MM.1S (cell line): Measurements from ENCODE around the gene SDK1.

ENCODE experiments used
- DNase-seq: peaks from one replicate; pipeline ENCODE4 v3.0.0-alpha.2; 2015
- H2AFZ ChIP-seq: fragments of 300-600 bp; sonication (generic); 2 replicates; pipeline ENCODE4 v1.6.0; 2016; ENCODE audit warnings: antibody characterized with exemption, low read length
- H3F3A ChIP-seq: fragments of 300-600 bp; sonication (generic); 2 replicates; pipeline ENCODE4 v1.6.1; 2016; ENCODE audit warnings: mild to moderate bottlenecking, antibody characterized with exemption, low read length, moderate library complexity, mixed read lengths; ENCODE audit not compliant: insufficient read depth
- H3K27ac ChIP-seq: fragments of 300-600 bp; sonication (generic); 2 replicates; pipeline ENCODE4 v1.5.1; 2016; ENCODE audit warnings: mild to moderate bottlenecking, low read length
- H3K27me3 ChIP-seq: fragments of 300-600 bp; sonication (generic); replicated peaks from 2 replicates; pipeline ENCODE4 v1.6.0; 2016; ENCODE audit warnings: low read length; ENCODE audit not compliant: insufficient read depth
- H3K36me3 ChIP-seq: fragments of 300-600 bp; sonication (generic); replicated peaks from 2 replicates; pipeline ENCODE4 v1.6.1; 2016; ENCODE audit warnings: mild to moderate bottlenecking, low read length, mixed read lengths; ENCODE audit not compliant: insufficient read depth
- H3K4me1 ChIP-seq: fragments of 300-600 bp; sonication (generic); 2 replicates; pipeline ENCODE4 v1.6.1; 2016; ENCODE audit warnings: low read length, mixed read lengths
- H3K4me2 ChIP-seq: fragments of 300-600 bp; sonication (generic); 2 replicates; pipeline ENCODE4 v1.6.0; 2016; ENCODE audit warnings: low read depth, low read length
- H3K4me3 ChIP-seq: fragments of 300-600 bp; sonication (generic); 2 replicates; pipeline ENCODE4 v1.5.1; 2016; ENCODE audit warnings: low read length, mixed read lengths
- H3K79me2 ChIP-seq: fragments of 300-600 bp; sonication (generic); 2 replicates; pipeline ENCODE4 v1.6.1; 2016; ENCODE audit warnings: mixed run types, low read length, mixed read lengths
- H3K9ac ChIP-seq: fragments of 300-600 bp; sonication (generic); 2 replicates; pipeline ENCODE4 v1.6.1; 2016; ENCODE audit warnings: low read length, mixed read lengths
- H3K9me2 ChIP-seq: fragments of 300-600 bp; sonication (generic); replicated peaks from 2 replicates; pipeline ENCODE4 v1.6.1; 2016; ENCODE audit warnings: mild to moderate bottlenecking, low read length, mixed read lengths; ENCODE audit not compliant: insufficient read depth
- H3K9me3 ChIP-seq: fragments of 300-600 bp; sonication (generic); replicated peaks from 2 replicates; pipeline ENCODE4 v1.6.1; 2016; ENCODE audit warnings: mild to moderate bottlenecking, low read length, mixed read lengths; ENCODE audit not compliant: insufficient read depth
- H4K20me1 ChIP-seq: fragments of 300-600 bp; sonication (generic); 2 replicates; pipeline ENCODE4 v1.6.1; 2016; ENCODE audit warnings: mild to moderate bottlenecking, low read length, moderate library complexity, mixed read lengths; ENCODE audit not compliant: insufficient read depth
- EZH2 ChIP-seq: fragments of 300-600 bp; sonication (generic); optimal IDR thresholded peaks from 2 replicates; pipeline ENCODE3; 2017; ENCODE audit warnings: low read depth, mild to moderate bottlenecking, antibody characterized with exemption, low read length, mixed read lengths
- EZH2phosphoT487 ChIP-seq: fragments of 300-600 bp; sonication (generic); IDR thresholded peaks from 2 replicates; pipeline ENCODE4 v1.6.1; 2018; ENCODE audit warnings: antibody characterized with exemption, low read length
- TF ChIP-seq, protein P1 (sequence below): fragments of 300-600 bp; sonication (generic); IDR thresholded peaks from 2 replicates; pipeline ENCODE4 v1.5.1; 2016; ENCODE audit warnings: antibody characterized with exemption, low read length, mixed read lengths

SDK1 gene

GRCh38 chr7:3787717-3788264, 486.7 kb downstream of the SDK1 start:
- no peaks in the 10 kb centered on the region for H3K79me2 ChIP-seq
- H3K27ac ChIP-seq, result no peak overlapping the region
- no peaks in the 10 kb centered on the region for H3K4me1 ChIP-seq
- H3K4me2 ChIP-seq, result no peak overlapping the region
- H3K9ac ChIP-seq, result no peak overlapping the region
- no peaks in the 10 kb centered on the region; the same call in 1 of the 2 replicates for H3K27me3 ChIP-seq
- DNase-seq, result no peak
- TF ChIP-seq EZH2, result no peak
- TF ChIP-seq EZH2phosphoT487, result no peak
- TF ChIP-seq, protein P1, sequence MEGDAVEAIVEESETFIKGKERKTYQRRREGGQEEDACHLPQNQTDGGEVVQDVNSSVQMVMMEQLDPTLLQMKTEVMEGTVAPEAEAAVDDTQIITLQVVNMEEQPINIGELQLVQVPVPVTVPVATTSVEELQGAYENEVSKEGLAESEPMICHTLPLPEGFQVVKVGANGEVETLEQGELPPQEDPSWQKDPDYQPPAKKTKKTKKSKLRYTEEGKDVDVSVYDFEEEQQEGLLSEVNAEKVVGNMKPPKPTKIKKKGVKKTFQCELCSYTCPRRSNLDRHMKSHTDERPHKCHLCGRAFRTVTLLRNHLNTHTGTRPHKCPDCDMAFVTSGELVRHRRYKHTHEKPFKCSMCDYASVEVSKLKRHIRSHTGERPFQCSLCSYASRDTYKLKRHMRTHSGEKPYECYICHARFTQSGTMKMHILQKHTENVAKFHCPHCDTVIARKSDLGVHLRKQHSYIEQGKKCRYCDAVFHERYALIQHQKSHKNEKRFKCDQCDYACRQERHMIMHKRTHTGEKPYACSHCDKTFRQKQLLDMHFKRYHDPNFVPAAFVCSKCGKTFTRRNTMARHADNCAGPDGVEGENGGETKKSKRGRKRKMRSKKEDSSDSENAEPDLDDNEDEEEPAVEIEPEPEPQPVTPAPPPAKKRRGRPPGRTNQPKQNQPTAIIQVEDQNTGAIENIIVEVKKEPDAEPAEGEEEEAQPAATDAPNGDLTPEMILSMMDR, result no peak
- no peaks in the 10 kb centered on the region for H4K20me1 ChIP-seq
- no peaks in the 10 kb centered on the region for H3F3A ChIP-seq
- no peak overlapping the region for H2AFZ ChIP-seq
- H3K4me3 ChIP-seq, result no peak overlapping the region
- no peaks in the 10 kb centered on the region for H3K36me3 ChIP-seq
- no peaks in the 10 kb centered on the region for H3K9me3 ChIP-seq
- H3K9me2 ChIP-seq, result no peaks in the 10 kb centered on the region

DNA sequence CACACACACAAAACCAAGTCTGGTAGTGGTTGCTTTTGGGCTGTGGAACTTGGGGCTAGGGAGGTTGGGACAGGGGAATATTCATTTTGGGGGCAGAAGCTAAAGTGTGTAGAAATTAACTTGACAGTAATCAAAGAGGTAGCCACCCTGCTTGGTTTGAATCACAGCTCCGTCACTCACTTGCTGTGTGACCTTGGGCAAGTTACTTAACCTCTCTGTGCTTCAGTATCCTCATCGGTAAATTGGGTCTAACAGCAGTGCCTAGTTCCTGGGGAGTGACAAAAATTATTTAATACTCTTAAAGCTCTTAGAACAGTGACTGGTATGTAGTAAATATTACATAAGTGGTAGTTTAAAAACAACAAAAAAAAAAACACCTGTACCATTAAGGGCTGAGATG, 489.8 kb downstream of the SDK1 start:
- Histone ChIP-seq H3K9me3 (no peaks in the 10 kb centered on the region), H3K4me2 (no peak overlapping the region), H2AFZ (no peak overlapping the region), H4K20me1 (no peaks in the 10 kb centered on the region), H3K79me2 (no peaks in the 10 kb centered on the region), H3K4me3 (no peak overlapping the region), H3K27me3 (no peaks in the 10 kb centered on the region; the same call in 1 of the 2 replicates), H3K36me3 (no peaks in the 10 kb centered on the region), H3K9ac (no peak overlapping the region), H3K4me1 (no peaks in the 10 kb centered on the region), H3F3A (no peaks in the 10 kb centered on the region), H3K9me2 (no peaks in the 10 kb centered on the region), H3K27ac (no peak overlapping the region)
- DNase-seq, result no peak
- TF ChIP-seq EZH2 (no peak), EZH2phosphoT487 (no peak)
- TF ChIP-seq, protein P1, result no peak

DNA sequence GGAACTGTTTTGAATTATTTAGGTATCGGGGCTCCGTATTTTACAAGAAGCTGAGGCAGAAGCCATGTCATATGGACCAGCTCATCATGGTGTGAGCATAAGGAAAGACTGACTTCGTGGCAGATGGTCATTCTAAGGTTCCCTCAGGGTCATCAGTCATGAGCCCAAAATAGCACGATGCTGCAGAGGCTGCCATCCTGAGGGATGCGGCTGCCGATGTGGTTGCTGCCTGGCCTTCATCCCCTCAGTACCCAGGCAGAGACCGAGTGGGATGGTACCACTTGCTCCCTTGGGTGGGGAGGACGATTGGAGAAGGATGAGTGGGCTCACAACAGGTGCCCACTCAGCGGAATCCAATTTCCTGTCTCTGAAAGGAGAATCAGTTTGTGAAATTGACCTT, 490.3 kb downstream of the SDK1 start:
- Histone ChIP-seq H3K9ac (no peak overlapping the region), H4K20me1 (no peaks in the 10 kb centered on the region), H3K4me3 (no peak overlapping the region), H3K9me3 (no peaks in the 10 kb centered on the region), H3K36me3 (no peaks in the 10 kb centered on the region), H3K4me1 (no peaks in the 10 kb centered on the region), H3K4me2 (no peak overlapping the region), H3F3A (no peaks in the 10 kb centered on the region), H3K9me2 (no peaks in the 10 kb centered on the region), H3K79me2 (no peaks in the 10 kb centered on the region), H3K27ac (no peak overlapping the region), H3K27me3 (no peaks in the 10 kb centered on the region; the same call in 1 of the 2 replicates), H2AFZ (no peak overlapping the region)
- DNase-seq, result no peak
- TF ChIP-seq EZH2 (no peak), EZH2phosphoT487 (no peak)
- TF ChIP-seq, protein P1, result no peak
